Right cardiac atrium (tissue), 5 donors: ENCODE data around the gene FLRT2. TPM values are rescaled to one million over a fixed set of nuclear protein-coding genes. Genes with fewer than 3 reads are reported as not detected.

ENCODE experiments used
- ATAC-seq, 2 donors: fragments of 200-7000 bp; cut with Tn5 transposase; one replicate each; pipeline versions ENCODE4 v1.8.0 to v1.9.1; 2020; ENCODE audit warnings: moderate library complexity in 2 of 2, mild to moderate bottlenecking in 1 of 2
- DNase-seq, 3 donors: peaks; one replicate each; pipeline ENCODE4 v3.0.0-alpha.2; 2020
- H3K27ac ChIP-seq: one replicate; pipeline ENCODE4 v1.5.1; 2013; ENCODE audit warnings: mild to moderate bottlenecking, low read length, control low read depth, moderate library complexity
- H3K27me3 ChIP-seq: one replicate; pipeline ENCODE4 v1.6.1; 2013; ENCODE audit not compliant: control insufficient read depth, insufficient read depth
- H3K4me1 ChIP-seq: one replicate; pipeline ENCODE4 v1.6.1; 2013; ENCODE audit warnings: low read length; ENCODE audit not compliant: control insufficient read depth, insufficient read depth
- H3K4me3 ChIP-seq: one replicate; pipeline ENCODE4 v1.5.1; 2013; ENCODE audit warnings: low read length, control low read depth
- H3K9me3 ChIP-seq: one replicate; pipeline ENCODE4 v1.6.1; 2013; ENCODE audit warnings: low read length; ENCODE audit not compliant: control insufficient read depth
- WGBS: extraction: QIAGEN DNeasy Blood & Tissue Kit; methylation state at CpG from one replicate; pipeline ENCODE4 v1.1.7; 2013; 5-methylcytosine and 5-hydroxymethylcytosine counted together
- intact Hi-C, 4 donors: fragments of 100-400 bp; cut with DNase I; formaldehyde crosslinking; loops; one replicate each; pipeline versions ENCODE4 v1.11.0 to v1.14.0; 2022 to 2023
- polyA plus RNA-seq: library from polyadenylated mRNA; stranded (reverse); fragments of 200-250 nt; gene quantifications from one replicate; pipeline ENCODE4 v1.2.3, GENCODE V29; 2013
- total RNA-seq, 4 donors: library from RNA; stranded (reverse); fragmentation: NEBNext Ultra II Directional; extraction: Animal tissue kit (Norgen Biotek cat#: 25700); gene quantifications; one replicate each; pipeline ENCODE4 v1.2.1, GENCODE V29; 2021
- donor health status: healthy with polysubstance abuse.
- donor health status: DM: no; HTN: yes; CAD: no.
- donor health status: DM: no; HTN: no; CAD: no.
- donor health status: DM: no; HTN: yes; CAD: no; lungs with severe emphysema.
- donor health status: DM: yes; HTN: yes; CAD: no.

Gene FLRT2
- total and polyA plus RNA-seq, 5 donors: 2.2 to 39.2 (median 13.4) TPM

DNA sequence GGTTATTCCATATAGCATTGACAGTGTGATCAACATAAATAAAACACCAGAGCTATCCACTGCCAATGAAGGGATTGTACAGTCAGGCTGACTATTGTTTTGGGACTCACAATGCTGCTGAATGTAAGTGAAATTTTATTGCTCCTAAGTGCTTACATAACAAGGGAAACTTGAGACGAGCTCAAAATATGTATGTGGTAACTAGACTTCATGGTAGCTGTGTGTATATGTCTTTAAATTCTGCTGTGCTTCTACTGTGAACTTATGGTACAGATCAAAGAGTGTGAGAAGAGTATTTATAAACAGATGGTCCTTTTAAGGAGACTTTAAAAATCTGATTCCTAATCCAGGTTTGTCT lies 6.9 kb downstream of the FLRT2 start:
- ATAC-seq (no peak), DNase-seq (no peak)
- 46% methylated on average over 1 of the region's 1 CpG for WGBS
- H3K27me3 ChIP-seq: no peaks in the 10 kb centered on the region
- no peak overlapping the region for H3K4me3 ChIP-seq
- H3K27ac ChIP-seq: no peak overlapping the region
- intact Hi-C loops: loop anchor here in 2 of 4 donors (10.0 kb wide), 3 partner anchors 122 to 1532 kb away; no protein-coding TSS in a partner anchor
- no peaks in the 10 kb centered on the region for H3K4me1 ChIP-seq
- no peaks in the 10 kb centered on the region for H3K9me3 ChIP-seq

DNA sequence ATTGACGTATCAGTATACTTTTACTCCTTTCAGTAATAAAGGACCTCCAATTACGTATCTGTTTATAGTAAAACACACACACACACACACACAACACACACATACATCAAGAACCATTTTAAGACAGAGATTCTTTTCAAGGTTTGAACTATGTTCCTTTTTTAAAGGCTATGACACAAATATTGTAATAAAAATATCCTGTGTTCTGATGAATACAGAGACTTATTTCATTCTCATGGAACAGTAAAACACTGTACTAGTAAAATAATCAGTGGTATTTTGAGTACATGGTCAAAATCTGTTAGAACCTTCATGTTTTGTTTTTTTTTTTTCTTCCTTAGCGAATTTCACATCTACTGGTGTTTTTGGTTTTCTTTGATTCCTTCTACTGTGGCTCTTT lies 7.6 kb downstream of the FLRT2 start:
- WGBS: 64% methylated on average over 3 of the region's 3 CpGs

DNA sequence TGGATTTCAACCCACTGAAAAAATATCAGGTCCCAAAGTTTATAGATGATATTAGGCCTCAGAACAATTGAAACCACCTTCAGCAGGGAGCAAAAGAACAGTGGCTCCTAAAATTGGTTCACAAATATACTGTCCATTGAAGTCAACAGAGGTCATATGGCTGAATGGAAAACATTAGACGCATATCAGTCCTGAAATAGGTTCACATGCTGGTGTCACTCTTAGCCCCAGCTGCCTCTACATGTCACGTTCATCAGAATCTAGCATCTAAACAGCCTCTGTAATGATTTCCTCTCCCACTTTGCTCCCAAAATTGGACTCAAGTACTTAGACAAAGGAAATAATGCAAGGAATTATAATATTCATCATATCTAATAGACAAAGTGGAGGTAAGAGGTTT lies 8.7 kb downstream of the FLRT2 start:
- no peak overlapping the region for H3K27ac ChIP-seq
- WGBS: 73% methylated on average over 2 of the region's 2 CpGs
- intact Hi-C loops: loop anchor here in 2 of 4 donors (10.0 kb wide), 3 partner anchors 124 to 1534 kb away; no protein-coding TSS in a partner anchor

More for the DNA sequence above, 7.6 kb downstream of the FLRT2 start:
- Histone ChIP-seq H3K27ac (no peak overlapping the region), H3K4me3 (no peak overlapping the region), H3K9me3 (no peaks in the 10 kb centered on the region), H3K4me1 (no peaks in the 10 kb centered on the region), H3K27me3 (no peaks in the 10 kb centered on the region)
- DNase-seq: no peak
- ATAC-seq: no peak
- intact Hi-C loops: loop anchor here in 2 of 4 donors (10.0 kb wide), 3 partner anchors 123 to 1533 kb away; no protein-coding TSS in a partner anchor

DNA sequence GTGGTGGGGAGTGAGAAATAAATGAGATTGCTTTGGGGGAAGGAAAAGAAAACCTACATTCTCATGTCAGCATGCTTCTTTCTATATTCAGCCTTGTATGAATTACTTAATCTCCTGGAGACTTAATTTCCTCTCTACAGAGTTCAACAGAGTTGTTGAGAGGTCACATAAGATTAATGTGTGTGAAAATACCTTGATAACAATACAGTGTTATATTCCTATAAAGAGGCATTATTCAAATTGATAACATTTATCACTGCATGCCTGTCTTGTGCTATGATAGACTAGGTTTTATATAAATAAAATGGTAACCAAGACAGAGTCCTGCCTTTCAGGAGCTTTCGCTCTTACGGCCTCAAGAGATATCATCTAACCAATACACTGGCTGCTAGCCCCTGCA lies 9.6 kb downstream of the FLRT2 start:
- no peak for DNase-seq
- ATAC-seq: no peak
- H3K9me3 ChIP-seq: no peaks in the 10 kb centered on the region
- H3K4me1 ChIP-seq: no peaks in the 10 kb centered on the region
- intact Hi-C loops: loop anchor here in 2 of 4 donors (10.0 kb wide), 3 partner anchors 125 to 1535 kb away; no protein-coding TSS in a partner anchor
- H3K27me3 ChIP-seq: no peaks in the 10 kb centered on the region
- no peak overlapping the region for H3K27ac ChIP-seq
- WGBS: 93% methylated on average over 2 of the region's 2 CpGs
- H3K4me3 ChIP-seq: no peak overlapping the region

More for the DNA sequence above, 8.7 kb downstream of the FLRT2 start:
- Histone ChIP-seq H3K27me3 (no peaks in the 10 kb centered on the region), H3K4me3 (no peak overlapping the region), H3K4me1 (no peaks in the 10 kb centered on the region), H3K9me3 (no peaks in the 10 kb centered on the region)
- no peak for DNase-seq
- no peak for ATAC-seq

DNA sequence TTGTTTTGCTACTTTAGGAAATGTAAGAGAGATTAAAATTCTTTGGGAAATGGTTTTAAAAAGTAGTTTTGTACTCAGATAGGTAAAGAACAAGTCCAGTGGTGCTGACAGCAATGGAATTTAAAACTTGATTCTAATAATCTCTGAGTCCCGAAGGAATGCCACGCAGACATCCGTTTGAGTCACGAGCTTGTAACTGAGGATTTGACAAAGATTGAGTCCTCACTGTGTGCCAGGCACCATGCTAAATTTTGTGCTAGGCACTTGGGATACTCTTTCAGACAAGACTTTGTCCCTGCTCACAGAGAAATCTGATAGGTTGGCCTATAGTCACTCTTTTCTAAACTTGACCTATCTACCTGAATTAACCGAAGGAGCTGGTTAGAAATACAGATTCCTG lies 12.7 kb downstream of the FLRT2 start:
- WGBS: 57% methylated on average over 5 of the region's 5 CpGs
- intact Hi-C loops: no loop called here

DNA sequence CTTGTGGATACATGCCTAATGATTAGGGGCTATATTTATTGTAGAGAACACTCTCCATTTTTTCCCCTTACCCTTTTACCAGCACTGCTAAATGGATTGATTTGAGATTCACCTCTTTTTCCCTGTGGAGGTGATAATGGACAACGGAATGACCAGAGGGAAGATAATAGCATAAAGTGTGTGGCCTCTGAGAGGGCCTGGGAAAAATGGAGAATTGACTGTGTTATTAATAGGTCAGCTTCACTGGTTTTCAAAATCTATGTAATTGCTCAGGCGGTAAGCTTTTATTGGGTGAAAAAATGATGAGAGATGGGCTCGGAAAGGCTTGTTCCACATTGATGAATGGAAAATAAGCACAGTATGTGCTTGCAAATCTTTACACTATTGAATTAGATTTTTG lies 15.8 kb downstream of the FLRT2 start:
- 82% methylated on average over 3 of the region's 3 CpGs for WGBS
- Histone ChIP-seq H3K4me1 (peaks cover 2% of the 10 kb centered on the region), H3K27me3 (no peaks in the 10 kb centered on the region), H3K27ac (no peak overlapping the region), H3K4me3 (no peak overlapping the region), H3K9me3 (no peaks in the 10 kb centered on the region)
- ATAC-seq: no peak
- DNase-seq: no peak
- intact Hi-C loops: no loop called here

More for the DNA sequence above, 12.7 kb downstream of the FLRT2 start:
- DNase-seq (no peak), ATAC-seq (no peak)
- Histone ChIP-seq H3K4me1 (peaks cover 1% of the 10 kb centered on the region), H3K27me3 (no peaks in the 10 kb centered on the region), H3K27ac (no peak overlapping the region), H3K4me3 (no peak overlapping the region), H3K9me3 (no peaks in the 10 kb centered on the region)

DNA sequence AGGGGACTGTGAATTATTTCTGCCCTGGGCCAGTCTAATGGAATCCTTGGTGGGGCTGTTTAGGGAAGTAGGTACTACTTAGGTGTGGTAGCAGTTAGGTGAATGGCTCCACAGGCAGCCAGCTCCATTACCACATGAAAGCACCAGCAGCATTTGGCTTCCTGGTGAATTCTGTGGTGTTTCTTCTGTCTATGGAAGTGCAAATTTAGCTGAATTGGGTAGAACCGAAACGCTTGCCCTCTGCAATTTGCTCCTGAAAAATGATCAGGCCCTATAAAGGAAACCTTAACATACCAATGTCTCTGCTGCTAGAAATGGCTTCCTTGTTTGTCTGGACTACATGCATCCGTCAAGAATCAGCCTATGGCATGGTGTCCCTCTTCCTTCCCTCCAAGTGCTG lies 16.4 kb downstream of the FLRT2 start:
- Histone ChIP-seq H3K9me3 (no peaks in the 10 kb centered on the region), H3K4me1 (peaks cover 2% of the 10 kb centered on the region), H3K27ac (no peak overlapping the region), H3K27me3 (no peaks in the 10 kb centered on the region), H3K4me3 (no peak overlapping the region)
- no peak for DNase-seq
- no peak for ATAC-seq
- 81% methylated on average over 3 of the region's 3 CpGs for WGBS
- intact Hi-C loops: no loop called here

DNA sequence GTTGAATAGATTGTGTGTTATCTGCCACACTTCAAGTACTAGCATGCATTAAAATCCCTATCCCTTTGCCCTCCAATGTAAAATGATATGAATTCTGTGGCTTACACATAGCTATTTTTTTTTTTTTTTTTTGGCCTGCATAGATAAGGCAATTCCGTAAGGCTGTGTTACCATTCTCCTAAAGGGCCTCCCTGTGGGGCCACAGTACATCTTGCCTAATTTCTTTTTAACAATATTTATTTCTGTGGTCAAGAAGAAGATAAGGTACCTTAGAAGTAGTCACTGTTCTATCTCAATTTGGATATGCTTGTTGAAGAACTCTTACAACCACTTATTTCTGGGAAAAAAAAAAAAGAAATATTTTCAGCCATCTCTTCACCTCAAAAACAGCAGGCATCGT lies 19.8 kb downstream of the FLRT2 start:
- Histone ChIP-seq H3K4me1 (peaks cover 2% of the 10 kb centered on the region), H3K9me3 (no peaks in the 10 kb centered on the region), H3K4me3 (no peak overlapping the region), H3K27me3 (no peaks in the 10 kb centered on the region), H3K27ac (no peak overlapping the region)
- ATAC-seq (no peak), DNase-seq (no peak)
- WGBS: 76% methylated on average over 2 of the region's 2 CpGs
- intact Hi-C loops: no loop called here

DNA sequence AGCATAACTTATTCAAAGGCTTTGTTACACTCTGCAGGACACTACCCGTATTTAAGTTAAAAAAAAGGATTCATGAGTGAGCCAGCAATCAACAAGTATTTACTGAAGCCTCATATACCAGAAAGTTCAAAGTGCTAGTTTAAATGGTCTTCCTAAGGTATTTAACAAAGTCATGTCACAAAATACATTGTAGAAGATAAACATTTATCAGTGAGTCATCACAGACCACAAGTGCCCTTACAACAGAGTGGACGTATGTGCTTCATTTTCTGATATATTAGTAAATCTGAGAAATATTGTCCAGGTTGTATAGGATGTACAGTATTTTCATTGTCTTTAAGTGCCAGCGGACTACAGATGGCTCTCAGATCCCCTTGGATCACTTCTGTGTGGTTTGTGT lies 24.2 kb downstream of the FLRT2 start:
- Histone ChIP-seq H3K4me3 (no peak overlapping the region), H3K27ac (no peak overlapping the region), H3K27me3 (no peaks in the 10 kb centered on the region), H3K9me3 (no peaks in the 10 kb centered on the region), H3K4me1 (no peaks in the 10 kb centered on the region)
- WGBS: 78% methylated on average over 3 of the region's 3 CpGs
- intact Hi-C loops: no loop called here
- ATAC-seq (no peak), DNase-seq (no peak)

DNA sequence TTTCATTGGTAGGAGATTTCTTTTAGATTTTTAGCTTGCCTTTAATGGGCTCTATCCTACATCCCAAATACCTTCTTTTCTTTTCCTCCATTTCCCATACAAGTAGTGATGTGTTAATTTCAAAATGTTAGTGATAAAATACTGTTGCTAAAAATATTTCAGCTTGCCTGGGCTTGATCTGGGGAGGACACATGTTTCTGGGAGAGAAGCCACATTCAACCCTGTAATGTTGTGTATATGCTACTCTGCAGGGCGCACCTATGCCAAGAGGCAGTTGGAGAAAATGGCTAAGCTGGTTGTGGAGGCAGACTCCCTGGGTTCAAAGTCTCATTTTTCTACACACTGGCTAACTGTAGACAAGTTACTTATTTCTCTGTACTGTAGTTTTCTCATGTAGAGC lies 26.3 kb downstream of the FLRT2 start:
- H3K4me1 ChIP-seq: no peaks in the 10 kb centered on the region
- no peak overlapping the region for H3K27ac ChIP-seq
- ATAC-seq (no peak), DNase-seq (no peak)
- no peaks in the 10 kb centered on the region for H3K27me3 ChIP-seq
- intact Hi-C loops: no loop called here
- no peaks in the 10 kb centered on the region for H3K9me3 ChIP-seq
- H3K4me3 ChIP-seq: no peak overlapping the region
- WGBS: 96% methylated on average over 1 of the region's 1 CpG

DNA sequence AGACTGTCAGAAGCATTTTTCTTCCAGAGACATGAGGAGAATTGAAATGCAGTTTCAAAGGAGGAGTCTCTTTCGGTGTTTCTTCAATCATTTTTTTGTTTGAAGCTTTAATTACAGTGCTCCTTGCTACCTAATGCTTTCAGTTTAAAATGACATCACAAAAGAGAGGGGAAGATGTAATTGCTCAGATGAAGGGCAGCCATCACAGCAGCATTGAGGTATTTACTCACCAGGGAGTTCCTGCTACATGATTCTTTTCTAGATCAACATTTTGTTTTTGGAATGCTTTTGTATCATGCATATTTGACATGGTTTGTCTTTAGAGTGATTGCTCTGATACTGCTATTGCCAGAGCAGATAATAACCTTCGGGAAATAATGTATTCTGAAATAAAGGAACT lies 28.6 kb downstream of the FLRT2 start:
- ATAC-seq (no peak), DNase-seq (no peak)
- Histone ChIP-seq H3K4me1 (no peaks in the 10 kb centered on the region), H3K27ac (no peak overlapping the region), H3K9me3 (no peaks in the 10 kb centered on the region), H3K27me3 (no peaks in the 10 kb centered on the region), H3K4me3 (no peak overlapping the region)
- intact Hi-C loops: no loop called here
- WGBS: 79% methylated on average over 2 of the region's 2 CpGs

DNA sequence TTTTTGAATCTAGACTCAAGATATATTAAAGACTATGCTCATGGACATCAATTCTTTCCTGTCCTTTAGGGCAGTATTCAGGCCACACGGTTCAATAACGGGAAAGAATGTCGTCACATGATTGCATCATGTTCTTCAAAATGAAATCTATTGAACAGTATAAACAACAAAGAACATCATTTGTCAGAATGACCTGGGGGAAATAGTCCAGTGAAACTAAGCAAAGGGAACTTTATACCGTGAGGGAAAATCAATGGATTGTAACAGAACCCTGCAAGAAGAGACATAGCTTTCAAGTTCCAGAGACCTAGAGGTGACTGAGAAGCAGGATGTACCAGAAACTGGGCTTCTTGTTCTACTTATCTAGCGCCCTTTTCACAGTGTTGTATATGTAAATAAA lies 32.7 kb downstream of the FLRT2 start:
- WGBS: 91% methylated on average over 5 of the region's 5 CpGs

More for the DNA sequence above, 32.7 kb downstream of the FLRT2 start:
- DNase-seq (no peak), ATAC-seq (no peak)
- no peaks in the 10 kb centered on the region for H3K27me3 ChIP-seq
- H3K4me1 ChIP-seq: peaks cover 1% of the 10 kb centered on the region
- H3K9me3 ChIP-seq: no peaks in the 10 kb centered on the region
- intact Hi-C loops: no loop called here
- no peak overlapping the region for H3K4me3 ChIP-seq
- no peak overlapping the region for H3K27ac ChIP-seq
